HEK293 (cell line): ENCODE results near the gene ITGA2B.

Experiments
- CTCF ChIA-PET: fragments of 350-600 bp; formaldehyde crosslinking; extraction: SDS; loops from one replicate; lab custom pipeline; 2021; ENCODE audit warnings: antibody characterized with exemption; lab: Yijun Ruan, JAX
- POLR2A ChIA-PET: fragments of 300-600 bp; formaldehyde crosslinking; extraction: SDS; loops from one replicate; lab custom pipeline; 2020; ENCODE audit warnings: antibody characterized with exemption, inconsistent platforms; lab: Yijun Ruan, JAX
- H3K27ac ChIP-seq: fragments of 200-500 bp; sonication (Bioruptor generic); 2 replicates; pipeline ENCODE4 v1.5.1; 2014; ENCODE audit warnings: low read depth, low read length, control low read depth, inconsistent platforms; ENCODE audit errors: extremely low read depth
- H3K36me3 ChIP-seq, 2 experiments: fragments of 200-500 bp in 1 of 2; sonication (Bioruptor generic) in 1 of 2; 1 replicate in 1 of 2; 2 replicates in 1 of 2; pipeline ENCODE4 v1.5.1; 2014 to 2017; ENCODE audit warnings: inconsistent platforms in 2 of 2, low read length in 2 of 2; ENCODE audit not compliant: control insufficient read depth in 2 of 2, insufficient read depth in 1 of 2
- H3K4me1 ChIP-seq: fragments of 200-500 bp; sonication (Bioruptor generic); 2 replicates; pipeline ENCODE4 v1.5.1; 2014; ENCODE audit warnings: mild to moderate bottlenecking, low read length, inconsistent platforms; ENCODE audit not compliant: control insufficient read depth, insufficient read depth
- H3K4me3 ChIP-seq: 2 replicates; pipeline ENCODE4 v1.5.1; 2011; ENCODE audit warnings: low read depth, mild to moderate bottlenecking, control low read depth, low read length, moderate library complexity
- H3K9me3 ChIP-seq: fragments of 200-500 bp; sonication (Bioruptor generic); 2 replicates; pipeline ENCODE4 v1.5.1; 2014; ENCODE audit warnings: low read depth, low read length, inconsistent platforms; ENCODE audit not compliant: control insufficient read depth, insufficient read depth
- BCL6B ChIP-seq: fragments of 450-650 bp; formaldehyde crosslinking; IDR thresholded peaks from 2 replicates; pipeline ENCODE4 v1.5.1; 2017; ENCODE audit warnings: missing biosample characterization, missing genetic modification characterization
- CTCF ChIP-seq: fragments of 450-650 bp; formaldehyde crosslinking; IDR thresholded peaks from 2 replicates; pipeline ENCODE4 v1.5.1; 2016; ENCODE audit warnings: missing biosample characterization, missing genetic modification characterization
- EGR2 ChIP-seq: fragments of 450-650 bp; formaldehyde crosslinking; IDR thresholded peaks from 2 replicates; pipeline ENCODE4 v1.5.1; 2016; ENCODE audit warnings: low read depth, missing biosample characterization, missing genetic modification characterization
- MEIS1 ChIP-seq: sonication (generic); formaldehyde crosslinking; IDR thresholded peaks from 2 replicates; pipeline ENCODE4 v1.8.1; 2022; ENCODE audit warnings: missing genetic modification reagents, mild to moderate bottlenecking, borderline replicate concordance
- PATZ1 ChIP-seq: fragments of 450-650 bp; formaldehyde crosslinking; IDR thresholded peaks from 2 replicates; pipeline ENCODE4 v1.5.1; 2016; ENCODE audit warnings: missing biosample characterization, missing genetic modification characterization
- TCF7L2 ChIP-seq: IDR thresholded peaks from 2 replicates; pipeline ENCODE4 v1.6.1; 2011; ENCODE audit warnings: low read depth, mild to moderate bottlenecking, inconsistent platforms, low read length, moderate library complexity, borderline replicate concordance
- ZNF19 ChIP-seq: fragments of 450-650 bp; formaldehyde crosslinking; IDR thresholded peaks from 2 replicates; pipeline ENCODE4; 2016; ENCODE audit warnings: missing biosample characterization, missing genetic modification characterization, low read depth
- ZNF214 ChIP-seq: fragments of 450-650 bp; formaldehyde crosslinking; IDR thresholded peaks from 2 replicates; pipeline ENCODE4 v1.5.1; 2017; ENCODE audit warnings: missing biosample characterization, mild to moderate bottlenecking, missing genetic modification characterization, borderline replicate concordance
- ZNF280D ChIP-seq: fragments of 450-650 bp; formaldehyde crosslinking; IDR thresholded peaks from 2 replicates; pipeline ENCODE4 v1.5.1; 2016; ENCODE audit warnings: missing biosample characterization, missing genetic modification characterization
- ZNF37A ChIP-seq: fragments of 450-650 bp; IDR thresholded peaks from 2 replicates; pipeline ENCODE4 v1.5.1; 2018; ENCODE audit warnings: missing biosample characterization, missing genetic modification characterization
- ZNF391 ChIP-seq: fragments of 450-650 bp; formaldehyde crosslinking; IDR thresholded peaks from 2 replicates; pipeline ENCODE4 v1.5.1; 2016; ENCODE audit warnings: low read depth, missing biosample characterization, missing genetic modification characterization, borderline replicate concordance
- ZNF404 ChIP-seq: fragments of 450-650 bp; formaldehyde crosslinking; IDR thresholded peaks from 2 replicates; pipeline ENCODE4 v1.5.1; 2017; ENCODE audit warnings: missing biosample characterization, missing genetic modification characterization
- ZNF433 ChIP-seq: fragments of 450-650 bp; formaldehyde crosslinking; IDR thresholded peaks from 2 replicates; pipeline ENCODE4 v1.5.1; 2016; ENCODE audit warnings: missing biosample characterization, missing genetic modification characterization, low read depth
- ZNF501 ChIP-seq: fragments of 450-650 bp; formaldehyde crosslinking; IDR thresholded peaks from 2 replicates; pipeline ENCODE4 v1.5.1; 2016; ENCODE audit warnings: missing biosample characterization, missing genetic modification characterization
- ZNF548 ChIP-seq: fragments of 450-650 bp; formaldehyde crosslinking; IDR thresholded peaks from 2 replicates; pipeline ENCODE4 v1.5.1; 2016; ENCODE audit warnings: missing biosample characterization, missing genetic modification characterization
- ZNF561 ChIP-seq: fragments of 450-650 bp; IDR thresholded peaks from 2 replicates; pipeline ENCODE4 v1.5.1; 2018; ENCODE audit warnings: missing biosample characterization, missing genetic modification characterization, borderline replicate concordance
- ZNF701 ChIP-seq: fragments of 450-650 bp; formaldehyde crosslinking; IDR thresholded peaks from 2 replicates; pipeline ENCODE4 v1.5.1; 2016; ENCODE audit warnings: missing biosample characterization, missing genetic modification characterization
- ZNF768 ChIP-seq: fragments of 450-650 bp; formaldehyde crosslinking; IDR thresholded peaks from 2 replicates; pipeline ENCODE4 v1.5.1; 2018; ENCODE audit warnings: missing biosample characterization, mild to moderate bottlenecking, missing genetic modification characterization
- ZSCAN4 ChIP-seq: fragments of 450-650 bp; formaldehyde crosslinking; IDR thresholded peaks from 2 replicates; pipeline ENCODE4 v1.5.1; 2017; ENCODE audit warnings: missing biosample characterization, missing genetic modification characterization
- ZSCAN5A ChIP-seq: fragments of 450-650 bp; formaldehyde crosslinking; IDR thresholded peaks from 2 replicates; pipeline ENCODE4 v1.5.1; 2016; ENCODE audit warnings: missing biosample characterization, missing genetic modification characterization

Gene ITGA2B

GRCh38 chr17:44417553-44417952 is 28.1 kb upstream of the ITGA2B start:
- Histone ChIP-seq H3K27ac (no peak overlapping the region), H3K4me1 (no peaks in the 10 kb centered on the region), H3K36me3 (peaks cover 35 to 63% of the 10 kb centered on the region in 2 experiments), H3K4me3 (no peak overlapping the region), H3K9me3 (no peaks in the 10 kb centered on the region)
- ChIA-PET POLR2A (no interaction called here), CTCF (interaction anchor here (0.5 to 0.8 kb wide), 3 partner anchors 57 to 501 kb away, joined by 3 to 5 read pairs (median 4); no protein-coding TSS in a partner anchor)
- TF ChIP-seq ZNF391 (tag by site-specific recombination): no peak
- no peak for TF ChIP-seq BCL6B (tag by site-specific recombination)
- TF ChIP-seq ZNF19 (tag by site-specific recombination): no peak
- TF ChIP-seq ZSCAN4 (tag by site-specific recombination): no peak
- TF ChIP-seq PATZ1: no peak
- no peak for TF ChIP-seq ZNF404 (tag by site-specific recombination)
- no peak for TF ChIP-seq ZNF561 (tag by site-specific recombination)
- no peak for TF ChIP-seq ZNF37A (tag by site-specific recombination)
- no peak for TF ChIP-seq EGR2 (tag by site-specific recombination)
- no peak for TF ChIP-seq ZNF701
- no peak for TF ChIP-seq MEIS1 (CRISPR knock-in tag)
- TF ChIP-seq ZNF768 (tag by site-specific recombination): no peak
- no peak for TF ChIP-seq CTCF
- no peak for TF ChIP-seq ZNF501 (tag by site-specific recombination)
- TF ChIP-seq ZNF433 (tag by site-specific recombination): no peak
- TF ChIP-seq ZNF280D (tag by site-specific recombination): no peak
- TF ChIP-seq TCF7L2: no peak
- TF ChIP-seq ZNF214: no peak
- no peak for TF ChIP-seq ZSCAN5A
- no peak for TF ChIP-seq ZNF548
